Tibial nerve (tissue), 3 donors: ENCODE measurements around the gene C12orf56.

Source experiments
- EP300 ChIP-seq, 2 donors: sonication (generic); formaldehyde crosslinking; IDR thresholded peaks; one replicate each; pipeline ENCODE4 v1.6.1; 2017; ENCODE audit warnings: antibody characterized with exemption in 2 of 2, mild to moderate bottlenecking in 1 of 2
- POLR2A ChIP-seq, 2 donors: fragments of 450-650 bp; IDR thresholded peaks; one replicate each; pipeline ENCODE4 v1.6.1; 2017; ENCODE audit warnings: antibody characterized with exemption in 2 of 2, mild to moderate bottlenecking in 2 of 2, moderate library complexity in 2 of 2

- TF ChIP-seq EP300 (IDR thresholded peaks at IDR 0.05), result no peak
- TF ChIP-seq POLR2A (IDR thresholded peaks at IDR 0.05), result no peak
Observed at GRCh38 chr12:64304571-64304970, 86.0 kb downstream of the C12orf56 start.
